Caki2 (cell line): Measurements from ENCODE around the gene PRPF6. TPM values are rescaled to one million over a fixed set of nuclear protein-coding genes. Genes with fewer than 3 reads are reported as not detected.

Source experiments
- DNase-seq: peaks from one replicate; pipeline ENCODE4 v3.0.0-alpha.2; 2015; ENCODE audit warnings: low read depth
- in situ Hi-C: cut with HindIII; loops from 2 replicates; pipeline ENCODE4 v1.10.0; 2016; ENCODE audit warnings: low sequenced_read_pairs, low pct_unique_long_range_greater_than_20kb, mixed read lengths
- total RNA-seq: library from RNA; depleted of rRNA; stranded (reverse); fragments of >200 nt; shearing (Covaris generic); gene quantifications from 2 replicates; pipeline ENCODE4 v1.2.3, GENCODE V29; 2014; ENCODE audit warnings: low replicate concordance; rRNA removed

PRPF6 gene
- total RNA-seq, 1 experiment from 2014 or later, result 130 TPM

DNA sequence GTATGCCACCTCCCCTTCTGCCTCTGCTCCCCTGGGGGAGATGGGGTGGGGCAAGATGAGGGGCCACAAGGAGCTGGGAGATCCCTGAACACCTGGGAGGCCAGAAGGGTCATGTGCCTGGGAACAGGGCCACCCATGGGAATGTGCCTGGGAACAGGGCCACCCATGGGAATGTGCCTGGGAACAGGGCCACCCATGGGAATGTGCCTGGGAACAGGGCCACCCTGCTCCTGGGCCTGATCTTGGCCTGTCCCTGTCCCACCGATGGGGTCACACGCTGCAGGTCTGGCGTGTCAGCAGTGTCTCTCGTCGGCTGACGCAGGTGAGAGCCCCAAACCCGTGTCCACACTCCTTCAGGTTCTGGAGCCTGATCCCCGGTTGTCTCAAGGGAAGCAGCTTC lies 94.0 kb downstream of the PRPF6 start:
- in situ Hi-C loops, result no loop called here

DNA sequence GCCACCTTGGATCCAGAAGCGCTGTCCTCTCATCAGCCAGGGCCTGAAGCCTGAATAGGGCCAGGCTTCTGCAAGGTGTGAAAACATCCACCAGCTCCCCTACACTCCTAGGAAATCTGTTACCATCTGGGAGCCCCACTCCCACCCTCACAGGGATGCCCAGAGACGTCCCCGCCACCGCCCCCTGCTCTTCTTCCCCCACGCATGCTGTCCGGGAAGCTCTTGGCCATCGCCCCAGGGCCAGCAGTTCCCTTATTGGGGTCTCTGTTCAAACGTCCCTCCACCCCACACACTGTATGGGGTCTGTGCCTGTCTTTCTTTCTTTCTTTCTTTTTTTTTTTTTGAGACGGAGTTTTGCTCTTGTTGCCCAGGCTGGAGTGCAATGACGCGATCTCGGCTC lies 94.6 kb downstream of the PRPF6 start:
- in situ Hi-C loops, result no loop called here

More for the DNA sequence above, 94.0 kb downstream of the PRPF6 start:
- DNase-seq, result no peak

DNA sequence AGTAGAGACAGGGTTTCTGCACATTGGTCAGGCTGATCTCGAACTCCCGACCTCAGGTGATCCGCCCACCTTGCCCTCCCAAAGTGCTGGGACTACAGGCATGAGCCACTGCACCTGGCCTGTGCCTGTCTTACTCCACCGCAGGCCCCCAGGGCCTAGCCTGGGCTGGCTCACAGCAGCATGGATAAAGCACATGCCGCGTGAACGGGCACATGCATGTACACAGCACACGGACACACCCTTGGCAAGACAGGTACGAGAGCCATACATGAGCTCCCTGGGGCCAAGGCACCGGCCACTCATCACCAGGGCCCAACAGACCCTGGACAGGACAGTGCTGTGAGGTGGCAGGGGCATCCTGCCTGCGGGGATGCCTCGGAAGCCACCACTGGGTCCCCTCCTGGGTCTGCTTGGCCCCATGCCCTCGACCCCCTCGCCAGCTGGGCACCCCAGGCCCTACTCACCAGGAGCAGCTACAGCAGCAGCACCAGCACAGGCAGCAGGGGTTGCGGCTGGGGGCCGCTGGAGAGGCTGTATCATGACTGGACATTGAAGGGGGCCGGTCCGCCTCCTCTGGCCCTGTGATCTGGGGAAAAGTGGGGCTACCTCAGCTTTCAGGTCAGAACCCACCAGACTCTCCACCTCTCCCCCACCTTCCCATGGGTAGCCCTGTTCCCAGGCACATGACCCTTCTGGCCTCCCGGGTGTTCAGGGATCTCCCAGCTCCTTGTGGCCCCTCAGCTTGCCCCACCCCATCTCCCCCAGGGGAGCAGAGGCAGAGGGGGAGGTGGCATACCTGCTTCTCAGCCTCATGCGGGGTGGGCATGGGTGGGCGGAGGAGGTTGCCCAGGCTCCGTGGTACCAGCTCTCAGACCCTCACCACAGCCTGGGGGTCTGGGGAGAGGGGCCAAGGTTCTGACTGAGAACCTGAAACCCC lies 95.4 kb downstream of the PRPF6 start:
- in situ Hi-C loops, result no loop called here
- DNase-seq, result no peak

More for the DNA sequence above, 94.6 kb downstream of the PRPF6 start:
- DNase-seq, result no peak

DNA sequence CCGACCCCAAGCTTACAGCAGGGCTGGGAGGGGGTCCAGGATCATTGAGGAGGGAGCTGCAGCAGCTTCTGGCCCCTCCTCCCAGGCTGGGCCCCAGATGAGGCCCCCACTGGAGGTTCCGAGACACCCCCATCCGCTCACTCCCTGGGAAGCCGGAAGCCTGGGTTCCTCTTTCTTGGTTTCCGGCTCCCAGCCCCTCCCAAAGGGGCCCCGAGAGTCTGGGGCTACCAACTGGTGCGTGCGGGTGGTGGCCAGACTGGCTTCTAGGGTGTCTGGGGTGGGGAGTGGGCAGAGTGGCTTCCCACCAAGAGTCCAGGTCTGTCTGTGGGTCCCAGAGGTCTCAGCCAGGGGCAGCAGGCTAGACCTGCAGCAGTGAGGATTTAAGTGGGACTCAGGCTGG lies 96.2 kb downstream of the PRPF6 start:
- DNase-seq, result no peak
- in situ Hi-C loops, result no loop called here

DNA sequence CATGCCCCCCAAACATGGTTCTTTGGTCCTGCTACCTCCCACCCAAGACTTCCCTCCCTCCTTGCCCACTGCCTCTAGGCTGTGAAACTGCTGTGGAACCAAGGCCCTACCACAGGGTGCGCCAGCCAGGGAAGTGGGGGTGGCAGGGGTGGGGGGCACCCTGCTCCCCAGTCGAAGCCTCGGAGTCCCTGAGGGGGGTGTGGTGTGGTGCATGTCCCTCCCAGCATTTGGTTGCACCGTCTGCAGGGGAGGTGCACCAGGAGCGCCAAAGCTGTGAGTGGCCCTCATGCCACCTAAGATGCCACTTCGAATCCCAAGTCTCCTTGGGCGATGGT lies 96.6 kb downstream of the PRPF6 start:
- no peak for DNase-seq
- in situ Hi-C loops, result no loop called here

DNA sequence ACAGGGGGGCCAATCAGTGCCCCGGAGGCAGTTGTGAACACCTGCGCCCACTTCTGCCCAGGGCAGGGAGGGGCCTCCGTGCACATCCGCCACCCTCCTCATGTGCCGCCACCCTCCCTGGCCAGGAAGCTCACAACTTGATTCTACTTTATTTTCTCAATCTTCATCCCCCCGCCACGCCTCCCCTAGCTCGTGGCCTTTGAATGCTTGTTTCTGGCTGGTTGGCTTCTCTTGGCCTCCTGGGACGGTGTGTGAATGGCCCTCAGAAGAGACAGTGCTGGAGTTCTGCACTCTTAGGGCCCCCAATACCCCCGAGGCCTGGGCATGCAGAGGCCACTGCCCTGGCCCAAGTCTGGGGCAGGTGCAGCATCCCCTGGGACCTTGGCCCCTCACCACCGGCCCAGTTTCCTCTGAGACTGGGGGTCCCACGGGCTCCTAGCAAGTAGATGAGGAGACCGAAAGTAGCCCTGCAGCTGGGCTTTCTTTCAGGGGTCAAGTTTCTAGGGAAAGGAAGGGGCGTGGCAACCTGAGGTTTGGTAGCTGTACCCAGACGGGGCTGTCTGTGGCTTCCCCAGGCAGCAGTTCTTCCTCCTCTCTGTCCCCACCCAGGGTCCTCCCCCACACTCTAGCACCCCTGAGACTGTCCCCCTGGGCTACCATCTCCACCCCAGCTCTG lies 97.1 kb downstream of the PRPF6 start:
- in situ Hi-C loops, result no loop called here
- DNase-seq, result no peak

DNA sequence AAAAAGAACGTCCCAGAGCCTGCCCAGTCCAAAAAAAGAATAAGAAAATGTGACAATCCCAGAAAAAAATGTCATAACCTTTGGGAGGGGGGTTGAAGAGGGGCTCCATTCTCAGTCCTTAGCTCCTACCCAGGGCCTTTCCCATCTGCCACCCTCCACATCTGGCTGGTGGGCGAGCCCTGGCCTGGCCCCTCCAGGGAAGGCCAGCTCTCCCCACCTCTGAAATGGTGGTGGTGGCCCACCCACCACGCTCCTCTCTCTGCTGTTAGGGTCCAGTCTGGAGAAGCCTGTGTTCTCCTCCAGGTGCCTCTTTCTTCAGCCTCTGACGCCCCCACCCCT lies 98.0 kb downstream of the PRPF6 start:
- DNase-seq, result no peak
- in situ Hi-C loops, result no loop called here

DNA sequence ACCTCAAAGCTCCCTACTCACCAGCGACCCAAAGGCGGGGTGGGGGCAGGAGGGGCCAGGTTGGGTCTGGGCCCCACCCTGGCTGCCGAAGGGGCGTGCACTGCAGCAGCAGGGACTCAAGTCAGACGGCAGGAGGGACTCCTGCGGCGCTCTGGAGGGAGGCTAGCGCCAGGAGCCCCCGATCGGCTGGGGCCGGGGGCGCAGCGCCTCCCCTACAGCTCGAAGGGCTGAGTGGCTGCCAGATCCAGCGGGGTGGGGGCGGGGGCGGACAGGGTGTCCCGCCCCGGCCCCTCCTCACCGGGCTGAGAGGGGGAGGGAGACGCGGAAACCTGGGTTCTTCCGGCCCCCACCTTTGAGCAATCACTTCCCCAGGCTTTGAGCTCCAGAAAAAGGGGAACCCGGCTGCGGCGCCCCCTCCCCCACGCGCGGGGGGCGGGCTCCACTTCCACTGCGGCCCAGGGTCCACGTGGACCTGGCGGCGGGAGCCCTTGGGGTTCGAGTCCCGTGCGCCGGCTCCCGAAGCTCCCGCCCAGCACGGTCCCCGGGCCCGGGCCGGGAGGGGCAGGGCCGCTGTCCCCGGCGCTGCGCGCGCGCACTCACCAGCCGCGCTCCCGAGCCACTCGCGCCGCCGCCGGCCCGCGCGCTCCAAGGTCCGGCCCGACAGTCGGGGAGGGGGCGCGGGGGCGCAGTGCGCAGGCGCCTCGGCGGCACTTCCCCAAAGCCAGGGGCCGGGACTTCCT lies 98.5 kb downstream of the PRPF6 start, which contains the start of gene RGS19:
Gene RGS19 (minus strand): TSS at position 246 of the 740 bp plus-strand sequence. CDS start 2,632 bp downstream, outside the sequence.
- peak; percentile 72 for DNase-seq
- in situ Hi-C loops, result no loop called here

DNA sequence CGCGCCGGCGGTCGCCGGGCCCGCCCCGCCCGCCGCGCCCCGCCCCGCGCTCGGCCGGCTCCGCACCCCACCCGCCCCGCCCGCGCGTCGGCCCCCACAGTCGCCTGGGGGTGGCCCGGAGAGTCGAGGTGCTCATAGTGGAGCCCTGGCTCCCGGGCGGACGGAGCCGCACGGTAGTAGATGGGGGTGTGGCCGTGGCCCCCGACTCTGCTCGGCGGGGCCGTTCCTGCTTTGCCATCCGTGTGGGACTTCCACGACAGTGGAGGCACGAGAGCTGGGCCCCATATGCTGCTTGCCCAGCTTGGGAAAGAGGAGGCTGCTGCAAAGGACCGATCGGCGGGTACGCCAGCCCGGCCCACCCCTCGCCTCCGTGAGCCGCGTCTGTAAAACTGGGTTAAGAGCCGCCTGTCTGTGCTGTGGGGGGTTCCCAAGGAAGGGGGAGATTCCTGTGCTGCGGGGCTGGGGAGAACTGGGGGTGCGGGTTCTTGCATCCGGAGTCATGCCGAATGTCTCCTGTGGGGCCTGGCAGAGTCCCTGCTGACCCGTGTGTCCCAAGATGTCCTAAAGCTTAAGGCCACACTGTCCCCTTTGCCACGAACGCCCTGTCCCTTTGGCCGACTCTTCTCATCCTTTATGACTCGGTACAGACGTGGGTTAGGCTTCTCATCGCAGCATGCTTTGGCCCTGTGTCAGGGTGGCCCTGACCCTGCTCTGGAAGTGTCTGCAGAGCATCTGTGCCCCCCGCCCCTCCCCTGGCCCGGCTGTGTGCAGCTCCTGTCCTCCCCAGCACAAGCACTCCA lies 99.3 kb downstream of the PRPF6 start, which contains the start of gene OPRL1:
Gene OPRL1 (plus strand): TSS at position 70 of the 800 bp plus-strand sequence. CDS start 12,639 bp downstream, outside the sequence.
- in situ Hi-C loops, result no loop called here
- no peak for DNase-seq

DNA sequence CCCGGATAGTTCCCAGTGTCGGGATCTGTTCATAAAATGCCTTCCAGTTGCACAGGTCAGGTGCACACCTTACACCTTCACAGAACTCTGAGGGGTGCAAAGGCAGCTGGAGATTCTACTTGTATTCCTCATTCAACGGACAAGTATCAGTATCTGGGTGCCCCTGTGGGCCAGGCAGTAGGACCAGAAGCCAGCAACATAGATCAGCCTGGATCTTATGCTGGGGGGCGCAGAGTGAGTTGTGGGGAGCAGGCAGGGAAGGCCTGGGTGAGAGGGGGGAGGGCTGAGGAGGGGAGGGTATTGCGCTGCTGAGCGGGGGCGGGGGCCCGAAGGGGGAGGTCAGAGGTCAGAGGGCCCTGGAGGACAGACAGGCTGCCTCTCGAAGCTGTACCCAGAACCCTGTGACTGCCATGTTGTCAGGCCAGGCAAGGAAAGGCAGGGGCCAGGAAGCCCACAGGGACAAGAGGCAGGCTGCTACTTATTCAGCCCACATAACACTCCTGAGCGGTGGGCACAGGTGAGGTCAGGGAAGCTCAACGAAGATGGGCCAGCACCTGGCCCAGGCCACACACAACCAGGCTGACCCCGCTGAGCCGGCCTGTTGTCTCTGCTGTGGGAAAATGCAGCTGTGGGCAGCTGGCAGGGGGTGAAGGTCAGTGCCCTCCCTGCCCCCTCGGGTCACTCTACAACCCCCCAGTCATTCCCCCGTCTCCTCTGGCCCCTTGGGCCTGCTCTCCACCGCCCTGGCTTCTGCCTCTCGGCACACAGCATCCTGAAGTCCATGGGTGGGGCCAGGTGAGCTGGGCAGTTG lies 100.1 kb downstream of the PRPF6 start:
- in situ Hi-C loops, result no loop called here
- no peak for DNase-seq

DNA sequence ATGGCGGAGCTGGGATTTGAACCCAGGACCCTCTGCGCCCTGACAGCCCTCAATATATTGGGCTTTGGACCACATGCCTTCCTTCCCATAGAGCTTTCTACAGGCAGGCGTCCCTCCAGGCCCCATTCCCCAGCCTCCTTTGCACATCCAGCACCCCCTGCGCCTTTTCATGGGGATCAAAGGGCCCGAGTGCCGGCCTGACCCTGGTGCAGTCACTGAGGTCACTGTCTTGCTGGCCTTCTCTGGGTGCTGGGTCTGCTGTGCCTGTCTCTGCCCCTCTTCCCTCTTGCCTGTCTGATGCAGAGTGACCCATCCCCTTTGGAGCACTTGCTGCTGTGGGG lies 100.7 kb downstream of the PRPF6 start:
- DNase-seq, result no peak
- in situ Hi-C loops, result no loop called here

DNA sequence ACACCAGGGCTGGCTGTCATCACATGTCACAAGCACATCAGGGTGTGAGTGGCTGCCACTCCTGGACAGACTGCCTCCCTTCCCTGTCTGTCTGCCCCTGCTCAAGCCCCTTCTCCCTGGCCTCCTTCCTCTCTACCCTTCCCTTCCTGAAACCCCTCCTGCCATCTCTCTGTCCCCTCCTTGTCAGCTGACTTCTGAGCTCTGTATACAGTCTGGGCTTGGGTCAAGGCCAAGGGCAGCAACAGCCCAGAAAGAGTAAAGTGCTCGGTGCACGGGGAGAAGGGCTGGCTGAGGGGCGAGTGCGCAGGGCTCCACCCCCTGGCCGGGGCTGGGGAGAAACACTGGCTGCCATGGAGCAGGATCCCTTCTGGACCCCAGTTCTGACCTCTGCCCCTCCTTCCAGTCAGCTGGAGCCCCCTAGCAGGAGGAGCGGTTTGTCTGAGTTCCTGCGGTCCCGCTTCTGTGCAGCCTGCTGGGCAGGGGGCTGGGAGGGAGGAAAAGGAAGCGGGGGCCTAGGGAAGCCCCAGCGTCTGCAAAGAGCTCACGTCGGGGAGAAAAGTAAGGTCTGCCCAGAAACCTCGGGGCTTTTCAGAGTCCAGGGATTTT lies 101.3 kb downstream of the PRPF6 start:
- in situ Hi-C loops, result no loop called here

More for the DNA sequence above, 101.3 kb downstream of the PRPF6 start:
- DNase-seq, result no peak

Other genes with a start within 250 kb of the PRPF6 start
- 6.0 and 17.5 TPM in 2 replicates for gene LIME1, start 244.5 kb upstream of the PRPF6 start, total RNA-seq
- gene SLC2A4RG, start 241.4 kb upstream of the PRPF6 start, total RNA-seq, result 166 and 300 TPM in 2 replicates
- gene ZBTB46, start 149.9 kb upstream of the PRPF6 start, total RNA-seq, result 9.6 and 10.4 TPM in 2 replicates
- gene ABHD16B, start 119.6 kb upstream of the PRPF6 start, total RNA-seq, result not detected in 2 replicates
- gene TPD52L2, start 115.9 kb upstream of the PRPF6 start, total RNA-seq, result 189 TPM in 2 replicates
- 60.9 and 69.2 TPM in 2 replicates for gene DNAJC5, start 86.0 kb upstream of the PRPF6 start, total RNA-seq
- gene UCKL1, start 24.7 kb upstream of the PRPF6 start, total RNA-seq, result 31.0 and 46.9 TPM in 2 replicates
- gene ZNF512B, start 11.2 kb upstream of the PRPF6 start, total RNA-seq, result 5.8 and 6.6 TPM in 2 replicates
- 0.95 and 1.2 TPM in 2 replicates for gene SAMD10, start 1.5 kb upstream of the PRPF6 start, total RNA-seq
- gene C20orf204, start 55.0 kb downstream of the PRPF6 start, total RNA-seq, result 1.6 TPM in 1 of 2 replicates, not detected in the other
- 0.37 TPM in 1 of 2 replicates, not detected in the other for gene SOX18, start 68.5 kb downstream of the PRPF6 start, total RNA-seq
- gene TCEA2, start 82.1 kb downstream of the PRPF6 start, total RNA-seq, result 62.0 and 90.0 TPM in 2 replicates
- 35.7 and 47.6 TPM in 2 replicates for gene RGS19, start 98.4 kb downstream of the PRPF6 start, total RNA-seq
- gene OPRL1, start 99.0 kb downstream of the PRPF6 start, total RNA-seq, result 0.38 and 0.84 TPM in 2 replicates
- gene LKAAEAR1, start 103.3 kb downstream of the PRPF6 start, total RNA-seq, result 14.4 and 25.2 TPM in 2 replicates
- not detected in 2 replicates for gene NPBWR2, start 126.4 kb downstream of the PRPF6 start, total RNA-seq
- gene MYT1, start 183.3 kb downstream of the PRPF6 start, total RNA-seq, result not detected in 2 replicates